Activated naive CD4-positive, alpha-beta T cell treated with Interleukin-2 at 50 U/mL for 16 hours (primary cell): Measurements from ENCODE around the gene CRYGB.
"Not testable (repeated sequence)": the region's sequence is repeated elsewhere in the genome, so short reads cannot be mapped to it uniquely, and the experiment has no call there.

Source experiments
- DNase-seq: peaks from one replicate; pipeline ENCODE4 v3.0.0-alpha.2; 2020

The CRYGB gene

GRCh38 chr2:208112273-208112745 is 33.6 kb downstream of the CRYGB start:
- not testable (repeated sequence) for DNase-seq

- no peak for DNase-seq
Observed at GRCh38 chr2:208103616-208104015, 42.3 kb downstream of the CRYGB start.

GRCh38 chr2:208101716-208102631 is 44.0 kb downstream of the CRYGB start:
- no peak for DNase-seq

- no peak for DNase-seq
Observed at GRCh38 chr2:208099682-208100470, 46.1 kb downstream of the CRYGB start.

- not testable (repeated sequence) for DNase-seq
Observed at GRCh38 chr2:208098701-208099100, 47.3 kb downstream of the CRYGB start.

- no peak for DNase-seq
Observed at GRCh38 chr2:208098267-208098666, 47.7 kb downstream of the CRYGB start.

GRCh38 chr2:208097801-208098200 is 48.2 kb downstream of the CRYGB start:
- no peak for DNase-seq

GRCh38 chr2:208097313-208097712 is 48.6 kb downstream of the CRYGB start:
- DNase-seq, result no peak

GRCh38 chr2:208096080-208096479 is 49.9 kb downstream of the CRYGB start:
- DNase-seq, result no peak

- DNase-seq, result no peak
Observed at GRCh38 chr2:208093128-208093527, 52.8 kb downstream of the CRYGB start.
